HG03045 (cell line): Measurements from ENCODE around the gene ZNF74.
"Not testable (repeated sequence)": the region's sequence is repeated elsewhere in the genome, so short reads cannot be mapped to it uniquely, and the experiment has no call there.

Source experiments
- ATAC-seq: cut with Tn5 transposase; IDR thresholded peaks from one replicate; pipeline ENCODE4 v1.9.1; 2021; ENCODE audit warnings: mild to moderate bottlenecking, moderate library complexity; ENCODE audit not compliant: unreplicated experiment

The ZNF74 gene

GRCh38 chr22:20441631-20442484 lies 47.9 kb downstream of the ZNF74 start:
- ATAC-seq, result no peak

- no peak for ATAC-seq
Observed at GRCh38 chr22:20442485-20443284, 48.7 kb downstream of the ZNF74 start.

GRCh38 chr22:20444325-20444724 lies 50.4 kb downstream of the ZNF74 start:
- no peak for ATAC-seq

GRCh38 chr22:20446383-20446970 lies 52.5 kb downstream of the ZNF74 start:
- no peak for ATAC-seq

GRCh38 chr22:20448630-20449029 lies 54.7 kb downstream of the ZNF74 start:
- ATAC-seq, result no peak

- ATAC-seq, result no peak
Observed at GRCh38 chr22:20449819-20450550, 56.0 kb downstream of the ZNF74 start.

GRCh38 chr22:20450551-20450906 lies 56.6 kb downstream of the ZNF74 start:
- ATAC-seq, result no peak

- not testable (repeated sequence) for ATAC-seq
Observed at GRCh38 chr22:20451129-20451778, 57.3 kb downstream of the ZNF74 start.

- no peak for ATAC-seq
Observed at GRCh38 chr22:20451920-20452319, 58.0 kb downstream of the ZNF74 start.

- ATAC-seq, result no peak
Observed at GRCh38 chr22:20453222-20453621, 59.3 kb downstream of the ZNF74 start.

- ATAC-seq, result no peak
Observed at GRCh38 chr22:20455709-20456063, 61.7 kb downstream of the ZNF74 start.

GRCh38 chr22:20456064-20456721 lies 62.2 kb downstream of the ZNF74 start:
- no peak for ATAC-seq

- no peak for ATAC-seq
Observed at GRCh38 chr22:20456722-20457076, 62.7 kb downstream of the ZNF74 start.

GRCh38 chr22:20457506-20458240 lies 63.7 kb downstream of the ZNF74 start:
- ATAC-seq, result no peak
